WTC11 (cell line): Measurements from ENCODE around the gene ALKBH6.

Experiments used
- CREB1 ChIP-seq: sonication (generic); formaldehyde crosslinking; IDR thresholded peaks from 2 replicates; pipeline ENCODE4 v1.8.0; 2023; ENCODE audit warnings: mild to moderate bottlenecking, missing genetic modification reagents
- ETV6 ChIP-seq: sonication (generic); formaldehyde crosslinking; IDR thresholded peaks from 2 replicates; pipeline ENCODE4 v1.8.1; 2022; ENCODE audit warnings: mild to moderate bottlenecking, missing genetic modification reagents
- FOXP1 ChIP-seq: sonication (generic); formaldehyde crosslinking; IDR thresholded peaks from 2 replicates; pipeline ENCODE4 v1.8.0; 2022; ENCODE audit warnings: missing genetic modification reagents, mild to moderate bottlenecking, moderate library complexity, borderline replicate concordance
- SP1 ChIP-seq: sonication (generic); formaldehyde crosslinking; conservative IDR thresholded peaks from 2 replicates; pipeline ENCODE4 v1.8.1; 2022; ENCODE audit warnings: missing genetic modification reagents
- USF1 ChIP-seq: sonication (generic); formaldehyde crosslinking; IDR thresholded peaks from 2 replicates; pipeline ENCODE4 v1.8.0; 2022; ENCODE audit warnings: mild to moderate bottlenecking, missing genetic modification reagents
- ZBTB21 ChIP-seq: sonication (generic); formaldehyde crosslinking; IDR thresholded peaks from 2 replicates; pipeline ENCODE4 v1.8.1; 2023; ENCODE audit warnings: mild to moderate bottlenecking, missing genetic modification reagents, borderline replicate concordance
- ZMAT4 ChIP-seq: fragments of 250-450 bp; sonication (Bioruptor Pico); IDR thresholded peaks from 2 replicates; pipeline ENCODE4 v1.9.0; 2021; ENCODE audit warnings: mild to moderate bottlenecking
- TF ChIP-seq, protein P1 (sequence below): fragments of 200-600 bp; IDR thresholded peaks from 2 replicates; pipeline ENCODE4 v1.8.0; 2022; ENCODE audit warnings: antibody characterized with exemption
- TF ChIP-seq, protein P2 (sequence below): sonication (generic); formaldehyde crosslinking; IDR thresholded peaks from 2 replicates; pipeline ENCODE4 v1.8.0; 2023; ENCODE audit warnings: missing genetic modification reagents, mild to moderate bottlenecking, borderline replicate concordance
- TF ChIP-seq, protein P3 (sequence below): sonication (generic); formaldehyde crosslinking; IDR thresholded peaks from 2 replicates; pipeline ENCODE4 v1.8.0; 2023; ENCODE audit warnings: missing genetic modification reagents

GRCh38 chr19:36013280-36014011 is 567 bp downstream of the ALKBH6 start:
- TF ChIP-seq CREB1 (CRISPR knock-in tag) (no peak), SP1 (CRISPR knock-in tag) (no peak), ETV6 (CRISPR knock-in tag) (no peak), ZMAT4 (CRISPR knock-in tag) (no peak), USF1 (no peak), FOXP1 (no peak), ZBTB21 (CRISPR knock-in tag) (no peak)
- TF ChIP-seq, protein P1, sequence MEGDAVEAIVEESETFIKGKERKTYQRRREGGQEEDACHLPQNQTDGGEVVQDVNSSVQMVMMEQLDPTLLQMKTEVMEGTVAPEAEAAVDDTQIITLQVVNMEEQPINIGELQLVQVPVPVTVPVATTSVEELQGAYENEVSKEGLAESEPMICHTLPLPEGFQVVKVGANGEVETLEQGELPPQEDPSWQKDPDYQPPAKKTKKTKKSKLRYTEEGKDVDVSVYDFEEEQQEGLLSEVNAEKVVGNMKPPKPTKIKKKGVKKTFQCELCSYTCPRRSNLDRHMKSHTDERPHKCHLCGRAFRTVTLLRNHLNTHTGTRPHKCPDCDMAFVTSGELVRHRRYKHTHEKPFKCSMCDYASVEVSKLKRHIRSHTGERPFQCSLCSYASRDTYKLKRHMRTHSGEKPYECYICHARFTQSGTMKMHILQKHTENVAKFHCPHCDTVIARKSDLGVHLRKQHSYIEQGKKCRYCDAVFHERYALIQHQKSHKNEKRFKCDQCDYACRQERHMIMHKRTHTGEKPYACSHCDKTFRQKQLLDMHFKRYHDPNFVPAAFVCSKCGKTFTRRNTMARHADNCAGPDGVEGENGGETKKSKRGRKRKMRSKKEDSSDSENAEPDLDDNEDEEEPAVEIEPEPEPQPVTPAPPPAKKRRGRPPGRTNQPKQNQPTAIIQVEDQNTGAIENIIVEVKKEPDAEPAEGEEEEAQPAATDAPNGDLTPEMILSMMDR, result no peak
- TF ChIP-seq, protein P2, sequence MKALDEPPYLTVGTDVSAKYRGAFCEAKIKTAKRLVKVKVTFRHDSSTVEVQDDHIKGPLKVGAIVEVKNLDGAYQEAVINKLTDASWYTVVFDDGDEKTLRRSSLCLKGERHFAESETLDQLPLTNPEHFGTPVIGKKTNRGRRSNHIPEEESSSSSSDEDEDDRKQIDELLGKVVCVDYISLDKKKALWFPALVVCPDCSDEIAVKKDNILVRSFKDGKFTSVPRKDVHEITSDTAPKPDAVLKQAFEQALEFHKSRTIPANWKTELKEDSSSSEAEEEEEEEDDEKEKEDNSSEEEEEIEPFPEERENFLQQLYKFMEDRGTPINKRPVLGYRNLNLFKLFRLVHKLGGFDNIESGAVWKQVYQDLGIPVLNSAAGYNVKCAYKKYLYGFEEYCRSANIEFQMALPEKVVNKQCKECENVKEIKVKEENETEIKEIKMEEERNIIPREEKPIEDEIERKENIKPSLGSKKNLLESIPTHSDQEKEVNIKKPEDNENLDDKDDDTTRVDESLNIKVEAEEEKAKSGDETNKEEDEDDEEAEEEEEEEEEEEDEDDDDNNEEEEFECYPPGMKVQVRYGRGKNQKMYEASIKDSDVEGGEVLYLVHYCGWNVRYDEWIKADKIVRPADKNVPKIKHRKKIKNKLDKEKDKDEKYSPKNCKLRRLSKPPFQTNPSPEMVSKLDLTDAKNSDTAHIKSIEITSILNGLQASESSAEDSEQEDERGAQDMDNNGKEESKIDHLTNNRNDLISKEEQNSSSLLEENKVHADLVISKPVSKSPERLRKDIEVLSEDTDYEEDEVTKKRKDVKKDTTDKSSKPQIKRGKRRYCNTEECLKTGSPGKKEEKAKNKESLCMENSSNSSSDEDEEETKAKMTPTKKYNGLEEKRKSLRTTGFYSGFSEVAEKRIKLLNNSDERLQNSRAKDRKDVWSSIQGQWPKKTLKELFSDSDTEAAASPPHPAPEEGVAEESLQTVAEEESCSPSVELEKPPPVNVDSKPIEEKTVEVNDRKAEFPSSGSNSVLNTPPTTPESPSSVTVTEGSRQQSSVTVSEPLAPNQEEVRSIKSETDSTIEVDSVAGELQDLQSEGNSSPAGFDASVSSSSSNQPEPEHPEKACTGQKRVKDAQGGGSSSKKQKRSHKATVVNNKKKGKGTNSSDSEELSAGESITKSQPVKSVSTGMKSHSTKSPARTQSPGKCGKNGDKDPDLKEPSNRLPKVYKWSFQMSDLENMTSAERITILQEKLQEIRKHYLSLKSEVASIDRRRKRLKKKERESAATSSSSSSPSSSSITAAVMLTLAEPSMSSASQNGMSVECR (CRISPR knock-in tag), result no peak
- TF ChIP-seq, protein P3, sequence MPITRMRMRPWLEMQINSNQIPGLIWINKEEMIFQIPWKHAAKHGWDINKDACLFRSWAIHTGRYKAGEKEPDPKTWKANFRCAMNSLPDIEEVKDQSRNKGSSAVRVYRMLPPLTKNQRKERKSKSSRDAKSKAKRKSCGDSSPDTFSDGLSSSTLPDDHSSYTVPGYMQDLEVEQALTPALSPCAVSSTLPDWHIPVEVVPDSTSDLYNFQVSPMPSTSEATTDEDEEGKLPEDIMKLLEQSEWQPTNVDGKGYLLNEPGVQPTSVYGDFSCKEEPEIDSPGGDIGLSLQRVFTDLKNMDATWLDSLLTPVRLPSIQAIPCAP, result no peak
